Central memory CD8-positive, alpha-beta T cell (primary cell): ENCODE results near the gene CDK5RAP2.
A peak's percentile ranks its signal among the peaks of the same experiment; 100 is the strongest.

Experiments used
- ATAC-seq: fragments of 150-1000 bp; cut with Tn5 transposase; replicated peaks from 2 replicates; pipeline ENCODE4 v1.10.0; 2022; ENCODE audit warnings: mild to moderate bottlenecking, moderate FRiP score, moderate number of reproducible peaks; ENCODE audit not compliant: poor library complexity, severe bottlenecking; ENCODE audit errors: extremely low read depth
- DNase-seq, 2 donors: peaks; one replicate each; pipeline ENCODE4 v3.0.0; 2021; ENCODE audit warnings: low spot score in 2 of 2
- H3K27ac Mint-ChIP-seq: one replicate; pipeline ENCODE4 v1.8.0; 2022; ENCODE audit warnings: low read depth, mild to moderate bottlenecking, moderate library complexity, mixed read lengths
- H3K27me3 Mint-ChIP-seq: one replicate; pipeline ENCODE4 v1.8.0; 2022; ENCODE audit warnings: mixed read lengths
- H3K36me3 Mint-ChIP-seq: one replicate; pipeline ENCODE4 v1.8.0; 2022; ENCODE audit warnings: mild to moderate bottlenecking, moderate library complexity, mixed read lengths; ENCODE audit not compliant: insufficient read depth
- H3K4me1 Mint-ChIP-seq: one replicate; pipeline ENCODE4 v1.8.0; 2022; ENCODE audit warnings: mixed read lengths
- H3K4me3 Mint-ChIP-seq: one replicate; pipeline ENCODE4 v1.8.0; 2022; ENCODE audit warnings: mild to moderate bottlenecking, moderate library complexity, mixed read lengths
- H3K9me3 Mint-ChIP-seq: one replicate; pipeline ENCODE4 v1.8.0; 2022; ENCODE audit warnings: mixed read lengths

Gene CDK5RAP2

DNA sequence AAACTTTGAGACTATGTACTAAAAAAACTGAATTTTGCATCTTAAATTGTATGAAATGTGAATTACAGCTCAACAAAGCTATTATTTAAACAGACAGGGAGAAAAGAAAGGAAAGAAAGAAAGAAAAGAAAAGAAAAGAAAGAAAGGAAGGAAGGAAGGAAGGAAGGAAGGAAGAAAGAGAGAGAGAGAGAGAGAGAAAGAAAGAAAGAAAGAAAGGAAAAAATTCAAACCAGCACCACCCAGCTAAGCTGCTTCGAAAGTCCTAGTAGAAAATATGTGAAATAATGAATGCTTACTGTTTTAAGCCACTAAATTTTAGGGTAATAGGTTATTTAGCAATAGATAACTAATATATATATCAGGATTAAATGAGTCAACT is 31.7 kb upstream of the CDK5RAP2 start:
- DNase-seq (no peak), ATAC-seq (no peak)
- no peak overlapping the region for H3K4me3 Mint-ChIP-seq
- H3K27me3 Mint-ChIP-seq = no peaks in the 10 kb centered on the region
- H3K9me3 Mint-ChIP-seq = no peaks in the 10 kb centered on the region
- H3K27ac Mint-ChIP-seq = peak overlapping the region; percentile 47
- peaks cover 8% of the 10 kb centered on the region for H3K36me3 Mint-ChIP-seq
- H3K4me1 Mint-ChIP-seq = peaks cover 6% of the 10 kb centered on the region

DNA sequence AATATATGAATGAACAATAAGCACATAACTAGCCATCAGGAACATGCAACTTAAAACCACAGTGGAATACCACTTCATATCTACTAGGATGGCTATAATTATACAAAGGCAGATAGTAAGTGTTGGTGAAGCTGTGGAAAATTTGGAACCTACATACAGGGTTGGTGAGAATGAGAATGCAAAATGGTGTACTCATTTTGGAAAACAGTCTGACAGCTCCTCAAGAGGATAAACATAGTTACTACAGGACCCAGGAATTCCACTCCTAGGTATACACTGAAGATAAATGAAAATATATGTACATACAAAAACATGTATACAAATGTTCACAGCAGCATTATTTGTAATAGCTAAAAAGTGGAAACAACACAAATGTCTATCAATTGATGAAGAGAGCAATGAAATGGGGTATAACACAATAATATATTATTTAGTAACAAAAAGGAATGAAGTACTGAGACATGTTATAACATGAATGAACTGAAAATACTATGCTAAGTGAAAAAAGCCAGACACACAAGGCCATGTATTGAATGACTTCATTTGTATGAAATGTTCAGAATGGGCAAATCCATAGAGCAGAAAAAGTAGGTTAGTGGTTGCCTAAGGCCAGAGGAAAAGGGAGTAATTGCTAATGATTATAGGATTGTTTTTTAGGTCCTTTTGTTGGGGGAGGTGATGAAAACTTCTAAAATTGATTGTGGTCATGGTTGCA is 31.2 kb upstream of the CDK5RAP2 start:
- Mint-ChIP-seq H3K27ac (peak overlapping the region; percentile 47), H3K4me1 (peaks cover 6% of the 10 kb centered on the region), H3K9me3 (no peaks in the 10 kb centered on the region), H3K27me3 (no peaks in the 10 kb centered on the region), H3K36me3 (peaks cover 9% of the 10 kb centered on the region), H3K4me3 (no peak overlapping the region)
- no peak for ATAC-seq
- DNase-seq = no peak

DNA sequence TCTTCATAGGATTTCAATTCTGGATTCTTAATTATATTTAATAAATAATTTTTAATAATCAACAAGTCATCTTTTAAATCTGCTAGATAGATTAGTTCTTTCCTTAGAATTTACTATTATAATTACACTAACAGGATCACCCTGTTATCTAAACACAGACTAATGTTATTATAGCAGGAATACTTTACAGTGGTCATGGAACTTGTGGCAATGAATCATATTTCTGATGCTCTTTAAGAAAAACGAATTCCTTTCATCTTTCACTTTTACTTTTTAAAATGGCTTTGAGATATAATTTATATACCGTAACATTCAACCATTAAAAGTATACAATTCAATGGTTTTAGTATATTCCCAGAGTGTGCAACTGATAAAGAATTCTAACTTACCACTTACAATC is 29.7 kb upstream of the CDK5RAP2 start:
- H3K9me3 Mint-ChIP-seq = no peaks in the 10 kb centered on the region
- H3K4me3 Mint-ChIP-seq = no peak overlapping the region
- no peak for ATAC-seq
- DNase-seq = no peak
- H3K36me3 Mint-ChIP-seq = peaks cover 18% of the 10 kb centered on the region
- peaks cover 6% of the 10 kb centered on the region for H3K4me1 Mint-ChIP-seq
- H3K27me3 Mint-ChIP-seq = no peaks in the 10 kb centered on the region
- no peak overlapping the region for H3K27ac Mint-ChIP-seq

DNA sequence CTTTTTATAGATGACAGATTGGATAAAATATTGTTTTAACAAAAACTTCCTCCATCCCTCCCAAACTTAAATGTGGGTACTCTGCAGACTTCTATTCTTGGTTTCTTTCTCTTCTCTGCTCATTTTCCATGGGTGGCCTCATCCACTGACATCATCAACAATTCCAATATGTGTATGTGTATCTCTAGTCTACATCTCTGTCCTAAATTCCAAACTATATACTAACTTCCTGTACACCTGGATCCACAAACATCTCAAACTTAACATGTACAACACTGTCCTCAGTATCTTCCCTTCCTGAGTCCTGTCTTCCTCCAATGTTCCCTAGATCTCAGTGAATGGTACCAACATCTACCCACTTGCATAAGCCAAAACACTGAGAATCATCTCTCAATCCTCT is 28.5 kb upstream of the CDK5RAP2 start:
- DNase-seq = no peak
- peaks cover 20% of the 10 kb centered on the region for H3K36me3 Mint-ChIP-seq

DNA sequence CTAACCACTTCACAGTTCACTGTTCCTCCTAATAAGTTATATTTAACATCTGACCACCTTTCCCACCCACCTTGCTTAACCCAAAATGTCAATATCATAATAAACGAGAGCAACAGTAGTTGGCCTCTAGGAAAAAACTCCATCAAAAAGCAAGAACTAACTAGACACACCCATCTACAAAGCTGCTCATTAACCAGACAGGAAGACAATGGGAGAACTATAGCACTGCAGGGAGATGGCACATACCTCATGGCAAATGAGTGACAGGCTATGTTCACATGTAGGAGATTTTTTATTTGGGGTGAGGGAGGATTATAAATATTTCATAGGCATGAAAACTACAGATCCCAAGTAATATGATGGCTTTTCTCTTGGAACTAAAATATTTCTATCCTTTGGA is 23.6 kb upstream of the CDK5RAP2 start:
- Mint-ChIP-seq H3K4me1 (no peaks in the 10 kb centered on the region), H3K36me3 (peaks cover 15% of the 10 kb centered on the region), H3K9me3 (no peaks in the 10 kb centered on the region), H3K27ac (no peak overlapping the region), H3K27me3 (no peaks in the 10 kb centered on the region), H3K4me3 (no peak overlapping the region)
- ATAC-seq (no peak), DNase-seq (no peak)

More for the DNA sequence above, 28.5 kb upstream of the CDK5RAP2 start:
- no peaks in the 10 kb centered on the region for H3K9me3 Mint-ChIP-seq
- no peak overlapping the region for H3K27ac Mint-ChIP-seq
- ATAC-seq = no peak
- H3K4me1 Mint-ChIP-seq = peaks cover 6% of the 10 kb centered on the region
- H3K27me3 Mint-ChIP-seq = no peaks in the 10 kb centered on the region
- no peak overlapping the region for H3K4me3 Mint-ChIP-seq

DNA sequence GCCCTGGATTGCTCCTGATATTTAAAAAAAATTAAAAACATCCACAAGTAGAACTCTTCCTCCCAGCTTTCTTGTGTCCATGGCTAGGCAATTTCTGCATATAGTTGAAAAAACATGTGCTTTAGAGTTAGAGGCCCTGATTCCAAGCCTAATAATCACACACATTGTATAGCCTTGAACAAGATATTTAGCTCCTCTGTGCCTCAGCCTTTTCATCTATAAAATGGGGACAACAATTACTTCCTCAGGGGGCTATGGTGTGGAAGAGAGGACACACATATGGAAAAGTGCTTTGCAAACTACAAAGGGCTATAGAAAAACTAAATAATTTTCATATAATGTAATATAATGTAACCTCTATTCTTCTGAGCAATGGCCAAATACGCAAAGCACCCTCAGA is 23.0 kb upstream of the CDK5RAP2 start:
- Mint-ChIP-seq H3K4me1 (no peaks in the 10 kb centered on the region), H3K27ac (no peak overlapping the region), H3K36me3 (peaks cover 12% of the 10 kb centered on the region), H3K27me3 (no peaks in the 10 kb centered on the region), H3K9me3 (no peaks in the 10 kb centered on the region), H3K4me3 (no peak overlapping the region)
- no peak for ATAC-seq
- no peak for DNase-seq

DNA sequence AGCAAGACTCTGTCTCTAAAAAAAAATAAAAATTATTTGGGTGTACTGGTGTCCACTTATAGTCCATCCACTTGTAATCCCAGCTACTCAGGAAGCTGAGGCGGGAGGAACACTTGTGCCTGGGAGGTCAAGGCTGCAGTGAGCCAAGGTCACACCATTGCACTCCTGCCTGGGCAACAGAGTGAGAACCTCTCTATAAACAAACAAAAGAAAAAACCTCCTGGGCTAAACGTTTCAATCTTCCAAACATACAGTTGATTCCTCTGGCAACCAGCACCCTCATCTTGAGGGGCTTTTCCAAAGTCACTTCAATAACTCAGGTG is 13.9 kb upstream of the CDK5RAP2 start:
- no peaks in the 10 kb centered on the region for H3K36me3 Mint-ChIP-seq
- H3K27me3 Mint-ChIP-seq = no peaks in the 10 kb centered on the region
- H3K4me3 Mint-ChIP-seq = no peak overlapping the region
- ATAC-seq (no peak), DNase-seq (no peak)
- H3K9me3 Mint-ChIP-seq = no peaks in the 10 kb centered on the region
- H3K27ac Mint-ChIP-seq = no peak overlapping the region
- no peaks in the 10 kb centered on the region for H3K4me1 Mint-ChIP-seq

DNA sequence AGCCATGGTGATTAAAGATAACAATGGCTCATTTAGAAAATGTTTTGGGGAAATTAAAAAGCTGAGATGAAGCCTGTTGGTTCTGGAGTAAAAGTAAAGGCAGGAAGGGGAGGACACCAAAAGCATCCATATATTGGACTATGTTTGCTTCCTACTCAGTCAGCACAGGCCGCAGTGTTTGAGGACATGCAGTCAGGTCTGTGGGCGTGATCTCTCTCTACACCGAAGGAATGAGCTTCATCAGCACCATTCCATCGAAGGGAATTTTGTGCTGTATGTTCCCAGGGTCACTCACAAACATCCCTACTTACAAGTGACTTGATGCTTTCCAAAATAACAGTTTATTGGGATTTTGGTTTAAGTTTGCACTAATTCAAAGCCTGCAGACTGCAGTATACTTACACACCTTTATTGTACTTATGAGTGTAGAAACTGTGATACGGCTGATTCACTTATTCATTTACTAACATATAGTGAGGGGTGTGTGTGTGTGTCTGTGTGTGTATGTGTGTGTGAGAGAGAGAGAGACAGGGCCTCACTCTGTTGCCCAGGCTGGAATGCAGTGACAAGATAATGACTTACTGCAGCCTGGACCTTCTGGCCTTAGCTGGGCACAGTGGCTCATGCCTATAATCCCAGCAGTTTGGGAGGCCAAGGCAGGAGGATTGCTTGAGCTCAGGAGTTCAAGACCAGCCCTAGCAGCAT is 13.4 kb upstream of the CDK5RAP2 start:
- Mint-ChIP-seq H3K9me3 (no peaks in the 10 kb centered on the region), H3K27ac (no peak overlapping the region), H3K27me3 (no peaks in the 10 kb centered on the region), H3K4me1 (no peaks in the 10 kb centered on the region), H3K36me3 (no peaks in the 10 kb centered on the region), H3K4me3 (no peak overlapping the region)
- ATAC-seq = no peak
- DNase-seq = no peak

DNA sequence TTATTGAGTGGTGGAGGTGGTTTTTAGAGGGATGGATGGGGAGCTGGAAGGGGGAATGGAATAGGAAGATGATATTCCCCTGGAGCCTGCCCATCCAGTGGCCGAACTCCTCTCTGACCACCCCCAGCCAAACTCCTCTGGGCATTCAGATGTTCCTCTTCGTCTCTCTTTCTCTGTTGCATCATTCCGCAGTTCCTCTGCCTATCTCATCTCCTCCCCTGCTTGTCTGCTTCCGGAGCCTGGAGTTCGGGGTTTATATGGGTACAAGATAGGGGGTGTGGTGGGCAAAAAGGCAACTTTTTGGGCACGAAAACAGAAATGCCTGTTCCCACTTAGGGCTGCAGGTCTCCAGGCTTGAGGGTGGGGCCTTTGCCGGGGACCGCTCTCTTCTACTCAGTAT is 12.2 kb upstream of the CDK5RAP2 start:
- H3K27ac Mint-ChIP-seq = no peak overlapping the region
- no peaks in the 10 kb centered on the region for H3K4me1 Mint-ChIP-seq
- H3K9me3 Mint-ChIP-seq = no peaks in the 10 kb centered on the region
- no peak overlapping the region for H3K4me3 Mint-ChIP-seq
- ATAC-seq (no peak), DNase-seq (no peak)
- H3K36me3 Mint-ChIP-seq = no peaks in the 10 kb centered on the region
- no peaks in the 10 kb centered on the region for H3K27me3 Mint-ChIP-seq

DNA sequence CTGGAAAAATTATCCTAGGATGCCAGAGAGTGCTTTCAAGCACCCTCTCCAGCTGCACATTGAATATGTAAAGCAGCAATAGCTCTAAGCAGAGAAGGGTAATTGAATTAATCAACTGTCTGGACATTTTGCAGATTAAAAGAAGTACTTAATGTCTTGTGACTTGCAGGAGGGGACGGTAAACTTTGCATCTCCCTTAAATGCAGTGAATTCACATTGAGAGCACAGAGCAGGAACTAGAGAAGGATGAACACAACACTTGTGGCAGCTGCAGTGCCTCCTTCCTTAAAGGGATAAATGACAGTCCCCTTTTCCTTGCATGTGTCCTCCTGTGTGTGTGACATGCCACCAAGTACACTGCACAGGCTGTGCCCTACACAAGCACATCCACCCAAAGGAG is 7.4 kb upstream of the CDK5RAP2 start:
- Mint-ChIP-seq H3K27me3 (no peaks in the 10 kb centered on the region), H3K36me3 (no peaks in the 10 kb centered on the region), H3K9me3 (no peaks in the 10 kb centered on the region), H3K27ac (no peak overlapping the region), H3K4me1 (peaks cover 16% of the 10 kb centered on the region), H3K4me3 (no peak overlapping the region)
- no peak for DNase-seq
- ATAC-seq = no peak

DNA sequence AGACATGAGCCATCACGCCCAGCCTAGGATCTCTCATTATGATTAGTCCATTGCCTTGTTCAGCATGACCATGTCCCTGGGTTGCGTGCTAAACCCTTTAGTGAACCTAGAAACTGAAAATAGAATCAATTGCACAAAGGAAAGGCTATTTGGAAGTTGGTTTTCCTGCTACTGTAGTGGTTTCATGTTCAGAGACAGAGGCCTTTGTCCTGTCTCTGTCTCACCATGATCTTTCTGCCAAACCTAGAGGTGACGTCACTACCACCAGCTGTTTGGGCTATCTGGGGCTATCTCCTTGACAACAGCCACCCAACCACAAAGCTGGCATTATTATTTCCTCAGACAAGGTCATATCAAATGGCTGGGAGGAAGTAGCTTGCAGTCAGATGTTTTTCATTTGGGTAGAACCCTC is 4.0 kb upstream of the CDK5RAP2 start:
- ATAC-seq (peak; percentile 26), DNase-seq (peak in 1 of 2 donors; percentile 23)
- Mint-ChIP-seq H3K4me1 (peaks cover 36% of the 10 kb centered on the region), H3K9me3 (no peaks in the 10 kb centered on the region), H3K36me3 (peaks cover 5% of the 10 kb centered on the region), H3K4me3 (no peak overlapping the region), H3K27me3 (no peaks in the 10 kb centered on the region), H3K27ac (peak overlapping the region; percentile 41)

DNA sequence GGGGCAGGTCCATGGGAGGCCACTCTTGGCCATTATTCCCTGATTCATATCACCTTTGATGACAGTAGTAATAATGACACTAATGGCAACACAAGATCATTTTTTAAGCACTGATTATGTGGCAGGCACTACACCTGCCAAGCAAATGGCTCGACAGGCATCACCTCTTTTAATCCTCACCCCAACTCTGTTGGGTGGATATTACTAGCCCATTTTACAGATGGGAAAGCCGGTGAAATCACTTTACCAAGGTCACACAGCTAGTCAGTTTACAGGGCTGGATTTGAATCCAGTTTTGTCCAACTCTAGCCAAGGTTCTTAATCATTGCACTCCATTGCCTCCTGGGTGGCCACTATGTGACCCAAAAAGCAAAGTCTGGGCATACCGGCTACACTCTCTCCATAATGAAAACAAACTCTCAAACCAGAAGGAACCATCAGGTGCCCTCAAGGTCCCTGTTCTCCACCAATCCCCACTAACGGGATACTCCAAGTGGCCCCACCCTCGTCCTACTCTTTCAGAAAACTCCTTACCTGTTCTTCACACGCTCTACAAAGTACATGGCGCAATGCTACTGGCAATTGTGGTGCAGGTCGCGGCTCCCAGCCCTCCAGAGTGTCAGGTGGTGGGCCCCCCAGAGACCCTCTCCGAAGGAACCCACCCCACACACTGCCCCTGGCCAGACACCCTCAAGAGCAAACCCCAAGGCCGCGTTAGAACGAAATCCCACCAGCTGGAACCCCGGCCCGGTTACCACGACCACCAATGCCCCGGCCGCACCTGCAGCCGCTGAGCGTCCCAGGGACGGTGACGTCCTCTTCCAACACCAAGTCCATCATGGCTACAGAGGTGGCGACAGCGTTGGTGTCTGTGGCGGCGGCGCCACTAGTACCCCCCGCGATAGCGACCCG is 572 bp downstream of the CDK5RAP2 start:
- peak overlapping the region; percentile 97 for H3K27ac Mint-ChIP-seq
- peaks cover 61% of the 10 kb centered on the region for H3K4me1 Mint-ChIP-seq
- no peaks in the 10 kb centered on the region for H3K9me3 Mint-ChIP-seq
- H3K27me3 Mint-ChIP-seq = no peaks in the 10 kb centered on the region
- H3K36me3 Mint-ChIP-seq = peaks cover 5% of the 10 kb centered on the region
- peak overlapping the region; percentile 94 for H3K4me3 Mint-ChIP-seq
- DNase-seq (no peak), ATAC-seq (no peak)
